ENCODE measurements around the gene TCF19.

DNA sequence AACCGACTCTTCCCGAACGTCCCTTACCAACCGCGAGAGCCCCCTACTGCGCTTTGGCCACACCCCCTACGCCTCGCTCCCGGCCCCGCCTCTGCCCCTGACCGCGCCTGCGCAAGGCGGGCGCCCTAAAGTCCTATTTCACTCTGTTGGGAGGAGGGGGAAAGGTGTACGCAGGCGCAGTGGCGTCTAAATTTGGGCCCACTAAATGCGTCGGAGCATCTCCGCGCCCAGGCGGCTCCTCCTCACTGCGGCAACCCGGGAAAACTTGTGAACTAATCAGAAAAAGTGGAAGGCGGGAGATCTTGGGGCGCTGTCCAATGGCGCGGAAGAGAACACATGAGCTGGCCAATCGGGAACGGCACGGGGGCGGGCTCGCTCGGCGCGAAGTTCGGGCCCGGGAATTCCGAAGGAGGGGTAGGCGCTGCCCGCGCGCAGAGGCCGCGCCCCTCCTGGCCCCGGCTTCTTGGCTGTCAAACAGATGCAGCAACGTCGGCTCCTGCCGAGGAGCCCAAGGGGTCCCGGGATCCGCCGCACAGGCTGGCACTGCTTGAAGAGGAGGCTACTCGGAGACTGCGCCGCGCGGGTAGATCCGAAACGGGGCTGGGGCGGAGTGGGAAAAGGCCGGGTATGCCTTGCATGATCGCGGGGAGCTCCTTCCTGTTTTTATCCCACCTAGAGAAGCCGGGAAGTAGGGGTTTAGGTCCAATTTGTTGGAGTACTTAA, at the start of gene TCF19:
- TF ChIP-seq CBX8 (IDR thresholded peaks at IDR 0.05) (no peak), RAD21 (conservative IDR thresholded peaks at IDR 0.05 in 1 of 2, IDR thresholded peaks at IDR 0.05 in 1 of 2) (no peak), MAZ (IDR thresholded peaks at IDR 0.05; ENCODE audit: borderline replicate concordance, low read depth, low read length) (no peak), ZFP36 (IDR thresholded peaks at IDR 0.05; ENCODE audit: borderline replicate concordance, partially characterized antibody) (no peak), RNF2 (IDR thresholded peaks at IDR 0.05; ENCODE audit: borderline replicate concordance, low read depth) (no peak)

Measured in A549 (cell line).